Renal cortex interstitium (tissue), 15 donors: ENCODE data around the gene OR2H1. TPM values are rescaled to one million over a fixed set of nuclear protein-coding genes. Genes with fewer than 3 reads are reported as not detected.
"Not testable (repeated sequence)": the region's sequence is repeated elsewhere in the genome, so short reads cannot be mapped to it uniquely, and the experiment has no call there.

Experiments
- DNase-seq, 11 donors: peaks; one replicate each; pipeline ENCODE4 v3.0.0-alpha.2; 2013; ENCODE audit warnings: low read depth in 9 of 11, low spot score in 4 of 11; ENCODE audit errors: extremely low read depth in 1 of 11
- long read RNA-seq, 16 experiments: transcript quantifications; one replicate each; lab custom pipeline, GENCODE V29; 2026
- polyA plus RNA-seq, 3 donors: library from polyadenylated mRNA; unstranded; fragments of 120-200 nt; gene quantifications; one replicate each; pipeline ENCODE4 v1.2.1, GENCODE V29; 2013; ENCODE audit not compliant: insufficient read length in 3 of 3

The OR2H1 gene
- polyA plus RNA-seq = not detected
- long read RNA-seq, donor 1 = 0 reads
- long read RNA-seq, donor 2 = 0 reads
- long read RNA-seq, donor 3 = 0 reads
- long read RNA-seq, donor 4 = 0 reads
- long read RNA-seq, donor 5 = 0 reads
- long read RNA-seq, donor 6 = 0 reads
- long read RNA-seq, donor 7 = 0 reads
- long read RNA-seq, donor 8 = 0 reads
- long read RNA-seq, donor 9 = 0 reads
- long read RNA-seq, donor 10 = 0 reads
- long read RNA-seq, donor 11 = 0 reads
- long read RNA-seq, donor 12 = 0 reads
- long read RNA-seq, donor 13 = 0 reads
- long read RNA-seq, donor 14 = 0 reads
- long read RNA-seq, donor 15 = 0 reads
- long read RNA-seq, donor 16 = 0 reads

DNA sequence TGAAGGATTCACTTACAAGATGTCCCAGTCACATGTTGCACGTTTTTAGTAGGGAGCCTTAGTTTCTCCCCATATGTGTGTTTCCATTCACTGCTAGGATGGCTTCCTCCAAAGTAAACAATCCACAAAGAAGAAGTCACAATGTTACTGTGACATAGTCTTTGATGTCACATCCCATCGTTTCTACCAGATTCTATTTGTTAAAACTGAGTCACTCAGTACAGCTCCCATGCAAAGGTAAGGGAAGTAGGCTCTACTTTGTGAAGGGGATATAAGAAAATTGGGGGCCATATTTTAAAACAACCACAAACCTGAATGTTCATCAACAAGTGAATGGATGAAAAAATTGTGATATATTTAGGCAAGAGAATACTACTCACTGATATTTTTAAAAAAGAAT lies at the start of gene OR2H1, which contains the start of gene OR11A1:
Gene OR2H1 (plus strand): TSS at position 185 of the 400 bp plus-strand sequence. CDS start 4,615 bp downstream, outside the sequence.
Gene OR11A1 (minus strand): TSS at position 101 of the 400 bp plus-strand sequence. CDS start 29,430 bp downstream, outside the sequence.
- no peak for DNase-seq

DNA sequence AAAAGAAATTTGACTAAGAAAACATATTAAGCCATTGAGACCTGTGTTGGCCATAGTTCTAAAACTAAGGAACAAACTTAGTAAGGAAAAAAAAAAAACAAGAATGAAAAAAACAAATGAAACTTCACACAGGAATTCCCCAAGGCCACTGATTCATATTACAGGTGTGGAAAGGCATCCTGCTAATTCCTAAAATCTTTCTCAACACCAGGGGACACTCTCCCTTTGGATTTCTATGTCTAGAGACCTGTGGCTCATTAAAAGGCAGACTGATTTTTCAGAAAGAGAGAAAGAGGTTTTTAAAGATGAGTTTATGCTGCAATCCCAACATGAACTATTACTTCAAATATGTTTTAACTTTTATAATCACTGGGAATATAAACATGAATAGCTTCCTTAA lies 42.4 kb upstream of the OR2H1 start, which contains the start of gene OR12D1:
Gene OR12D1 (plus strand): TSS at position 341 of the 400 bp plus-strand sequence.
- peak in 1 of 11 donors; percentile 0 for DNase-seq

GRCh38 chr6:29419516-29419915 lies 37.4 kb upstream of the OR2H1 start:
- no peak for DNase-seq

- no peak for DNase-seq
Measured at GRCh38 chr6:29424168-29424567, 32.8 kb upstream of the OR2H1 start.

DNA sequence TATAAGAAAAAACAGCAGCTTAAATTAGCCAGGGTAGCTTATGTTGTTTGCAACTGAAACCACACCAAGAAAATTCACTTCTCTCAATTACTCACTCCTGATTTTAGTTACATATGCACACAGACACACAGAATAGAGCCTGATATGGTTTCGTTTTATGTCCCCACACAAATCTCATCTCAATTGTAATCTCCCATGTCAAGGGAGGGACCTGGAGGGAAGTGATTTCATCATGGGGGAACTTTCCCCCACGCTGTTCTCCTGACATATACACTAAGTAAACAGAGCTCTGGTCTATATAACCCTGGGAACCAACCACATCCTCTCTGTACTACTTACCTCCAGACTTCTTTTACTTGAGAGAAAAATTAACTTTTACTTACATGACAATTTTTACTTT lies 32.4 kb upstream of the OR2H1 start:
- DNase-seq = no peak

- DNase-seq = no peak
Measured at GRCh38 chr6:29425075-29425474, 31.9 kb upstream of the OR2H1 start.

GRCh38 chr6:29426654-29427053 lies 30.3 kb upstream of the OR2H1 start:
- DNase-seq = no peak

GRCh38 chr6:29436730-29437129 lies 20.2 kb upstream of the OR2H1 start:
- DNase-seq = not testable (repeated sequence)

GRCh38 chr6:29439006-29439405 lies 17.9 kb upstream of the OR2H1 start, which contains the start of gene OR10C1:
Gene OR10C1, plus strand, starts transcription at chr6:29439306. Its CDS starts 710 bp downstream, at chr6:29440016.
- DNase-seq = no peak

- no peak for DNase-seq
Measured at GRCh38 chr6:29442719-29443118, 14.2 kb upstream of the OR2H1 start.

GRCh38 chr6:29444031-29444430 lies 12.9 kb upstream of the OR2H1 start:
- not testable (repeated sequence) for DNase-seq

DNA sequence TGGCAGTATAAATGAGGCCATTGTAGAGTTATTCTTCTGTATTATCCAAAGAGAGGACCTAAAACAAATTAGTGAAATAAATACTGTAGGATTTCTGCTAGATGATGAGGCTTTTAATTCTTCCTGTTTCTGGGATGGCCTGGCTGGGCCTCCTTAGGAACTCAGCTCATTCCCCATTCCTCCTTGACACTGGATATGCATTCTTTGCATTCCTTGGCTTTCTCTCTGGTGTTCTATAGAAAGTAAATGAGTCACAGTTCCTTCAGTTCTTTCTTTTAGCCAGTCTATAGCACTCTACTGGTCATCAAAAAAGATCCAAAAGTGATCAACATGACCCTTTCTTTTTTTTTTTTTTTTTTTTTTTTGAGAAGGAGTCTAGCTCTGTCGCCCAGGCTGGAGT lies 9.3 kb upstream of the OR2H1 start:
- no peak for DNase-seq

DNA sequence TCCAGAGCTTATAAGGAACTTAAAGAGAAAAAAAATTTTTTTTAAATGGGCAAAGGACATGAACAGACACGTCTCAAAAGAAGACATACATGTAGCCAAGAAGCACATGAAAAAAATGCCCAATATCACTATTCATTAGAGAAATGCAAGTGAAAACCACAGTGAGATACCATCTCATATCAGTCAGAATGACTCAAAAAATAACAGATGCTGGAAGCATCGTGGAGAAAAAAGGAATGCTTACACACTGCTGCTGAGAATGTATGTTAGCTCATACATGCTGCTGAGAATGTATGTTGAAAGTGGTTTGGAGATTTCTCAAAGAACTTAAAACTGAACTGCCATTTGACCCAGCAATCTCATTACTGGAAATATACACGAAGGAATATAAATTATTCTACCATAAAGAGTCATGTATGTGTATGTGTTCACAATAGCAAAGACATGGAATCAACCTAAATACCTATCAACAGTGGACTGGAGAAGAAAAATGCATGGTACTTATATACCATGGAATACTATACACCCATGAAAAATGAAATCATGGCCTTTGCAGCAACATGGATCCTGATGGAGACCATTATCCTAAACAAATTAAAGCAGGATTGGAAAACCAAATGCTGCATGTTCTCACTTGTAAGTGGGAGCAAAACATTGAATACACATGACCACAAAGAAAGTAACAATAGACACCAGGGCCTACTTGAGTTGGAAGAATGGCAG lies 5.3 kb upstream of the OR2H1 start:
- no peak for DNase-seq

DNA sequence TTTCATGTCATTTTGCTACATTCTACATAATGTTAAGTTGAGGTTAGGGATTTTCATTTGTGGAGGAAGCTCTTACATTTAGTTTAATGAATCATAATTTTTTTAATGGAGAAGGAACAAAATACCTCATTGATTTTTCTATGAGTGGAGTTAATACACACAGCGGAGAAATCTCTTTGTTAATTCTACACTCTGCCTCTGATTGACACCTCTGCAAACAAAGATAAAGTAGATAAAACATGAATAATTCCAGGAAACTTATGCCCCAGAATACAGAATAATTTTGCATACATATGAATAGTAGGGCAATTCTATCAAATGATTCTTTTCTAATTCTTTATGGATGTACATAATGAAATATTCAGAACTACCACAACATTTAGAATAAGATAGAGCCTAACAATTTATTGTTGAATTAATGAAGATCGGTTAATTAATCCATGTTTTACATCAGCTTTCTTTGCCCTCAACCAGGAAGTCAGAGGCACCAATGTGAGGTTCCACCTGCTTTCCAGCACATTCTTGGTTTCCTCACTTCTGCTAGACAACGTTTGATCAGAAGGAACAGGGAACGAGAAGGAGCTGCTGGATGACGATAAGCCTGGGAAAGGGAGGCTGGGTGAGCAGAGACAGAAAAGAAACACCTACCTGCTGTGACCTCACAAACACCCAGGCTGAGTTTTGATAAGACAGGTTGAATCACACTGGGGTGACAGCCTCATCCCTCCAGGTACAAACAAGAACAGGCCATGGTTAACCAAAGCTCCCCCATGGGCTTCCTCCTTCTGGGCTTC lies 4.3 kb downstream of the OR2H1 start:
- no peak for DNase-seq

DNA sequence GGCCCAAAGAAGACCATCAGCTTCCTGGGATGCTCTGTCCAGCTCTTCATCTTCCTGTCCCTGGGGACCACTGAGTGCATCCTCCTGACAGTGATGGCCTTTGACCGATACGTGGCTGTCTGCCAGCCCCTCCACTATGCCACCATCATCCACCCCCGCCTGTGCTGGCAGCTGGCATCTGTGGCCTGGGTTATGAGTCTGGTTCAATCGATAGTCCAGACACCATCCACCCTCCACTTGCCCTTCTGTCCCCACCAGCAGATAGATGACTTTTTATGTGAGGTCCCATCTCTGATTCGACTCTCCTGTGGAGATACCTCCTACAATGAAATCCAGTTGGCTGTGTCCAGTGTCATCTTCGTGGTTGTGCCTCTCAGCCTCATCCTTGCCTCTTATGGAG lies 5.1 kb downstream of the OR2H1 start:
- DNase-seq = no peak

- DNase-seq = no peak
Measured at GRCh38 chr6:29465279-29465678, 8.3 kb downstream of the OR2H1 start.

- no peak for DNase-seq
Measured at GRCh38 chr6:29465801-29466200, 8.8 kb downstream of the OR2H1 start.

- DNase-seq = no peak
Measured at GRCh38 chr6:29466241-29466640, 9.3 kb downstream of the OR2H1 start.

DNA sequence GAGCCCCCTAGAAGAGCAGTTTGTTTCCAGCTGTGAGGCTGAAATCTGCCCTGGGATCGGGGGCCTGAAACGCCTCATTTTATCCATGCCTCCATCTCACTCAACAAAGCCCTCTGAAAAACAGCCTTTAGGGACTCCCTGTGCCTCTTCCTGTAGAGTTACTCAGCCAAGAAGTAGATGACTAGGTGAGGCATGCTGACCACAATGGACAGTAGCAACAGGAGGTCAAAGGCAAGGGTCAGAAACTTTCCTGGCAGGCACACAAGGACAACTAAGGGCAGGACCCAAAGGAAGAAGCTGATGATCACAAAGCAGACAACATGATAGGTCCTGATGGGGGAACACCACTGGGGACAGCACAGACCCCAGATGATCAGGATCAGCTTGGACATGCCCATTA lies 18.0 kb downstream of the OR2H1 start:
- DNase-seq = no peak
